Measurements from ENCODE around the gene EXOC3L4. TPM values are rescaled to one million over a fixed set of nuclear protein-coding genes. Genes with fewer than 3 reads are reported as not detected.

The EXOC3L4 gene
- total RNA-seq, 1 experiment from 2014 or later = 6.3 TPM

DNA sequence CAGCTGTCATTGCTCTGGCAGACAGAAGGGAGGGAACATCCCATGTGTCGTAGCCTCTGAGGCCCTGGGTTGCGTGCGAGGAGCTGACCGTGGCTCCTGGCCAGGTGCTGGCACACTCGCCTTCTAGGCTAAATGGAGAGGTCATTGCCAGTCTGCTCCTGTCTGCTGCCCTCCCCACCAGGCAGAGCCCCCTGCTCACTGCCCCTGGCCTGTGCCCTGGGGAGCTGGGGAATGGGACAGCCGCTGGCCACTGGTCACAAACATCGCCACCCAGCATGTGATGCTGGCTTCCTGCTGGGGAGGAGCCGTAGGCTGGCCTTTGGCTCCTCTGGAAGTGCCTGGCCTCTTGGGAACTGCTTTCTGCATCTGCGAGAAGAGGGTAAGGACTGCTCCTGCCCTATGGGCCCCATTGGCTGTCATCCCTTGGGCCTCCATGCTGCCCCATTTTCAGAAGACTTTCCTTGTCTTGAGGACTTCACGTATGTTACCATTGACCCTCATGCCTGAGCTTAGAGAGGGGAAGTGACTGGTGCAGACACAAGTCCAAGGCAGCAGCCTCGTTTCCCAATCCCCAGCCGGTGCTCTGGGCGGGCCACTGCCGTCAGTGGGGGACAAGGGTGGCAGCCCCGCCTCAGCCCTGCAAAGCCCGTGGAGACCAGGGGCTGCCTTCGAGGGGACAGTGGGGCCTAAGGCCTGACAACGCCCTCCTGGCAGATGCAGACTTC, 26.8 kb downstream of the EXOC3L4 start:
- intact Hi-C loops (cut with micrococcal nuclease; ENCODE audit: unreplicated experiment) = no loop called here
- no peak overlapping the region for H3K4me3 Mint-ChIP-seq (ENCODE audit: unreplicated experiment)
- Histone ChIP-seq H3K4me3 (ENCODE audit: low read depth, low read length) (no peak overlapping the region), H3K27me3 (replicated peaks; ENCODE audit: control insufficient read depth, insufficient read depth, low read length) (no peaks in the 10 kb centered on the region), H3K36me3 (ENCODE audit: control insufficient read depth, insufficient read depth, low read length) (no peaks in the 10 kb centered on the region), H3K4me1 (peaks cover 5% of the 10 kb centered on the region; the same call in 1 of the 2 replicates), H3K9me3 (no peaks in the 10 kb centered on the region)
- peaks cover 3% of the 10 kb centered on the region for H3K4me1 Mint-ChIP-seq (ENCODE audit: low read depth, unreplicated experiment)
- DNase-seq = no peak
- H3K9me3 Mint-ChIP-seq (ENCODE audit: unreplicated experiment) = no peaks in the 10 kb centered on the region
- BruUV-seq (replicated peaks) = no TSS peak
- POLR2A ChIA-PET = no interaction called here
- TF ChIP-seq CTCF (IDR thresholded peaks at IDR 0.05; ENCODE audit: insufficient read depth in 1 of 2, low read depth in 1 of 2, low read length in 1 of 2, severe bottlenecking in 1 of 2, unreplicated experiment in 1 of 2) = no peak
- CTCF ChIA-PET = interaction anchor here (0.6 to 0.9 kb wide), 2 partner anchors 11 to 17 kb away, joined by 3 to 6 read pairs; no protein-coding TSS in a partner anchor
- no peak overlapping the region for H3K27ac Mint-ChIP-seq (ENCODE audit: unreplicated experiment)
- no peaks in the 10 kb centered on the region for H3K27me3 Mint-ChIP-seq (ENCODE audit: insufficient read depth, unreplicated experiment)
- no peaks in the 10 kb centered on the region for H3K36me3 Mint-ChIP-seq (ENCODE audit: insufficient read depth, unreplicated experiment)

- H3K36me3 Mint-ChIP-seq (ENCODE audit: insufficient read depth, unreplicated experiment) = no peaks in the 10 kb centered on the region
- H3K4me3 Mint-ChIP-seq (ENCODE audit: unreplicated experiment) = no peak overlapping the region
- Histone ChIP-seq H3K4me3 (ENCODE audit: low read depth, low read length) (no peak overlapping the region), H3K36me3 (ENCODE audit: control insufficient read depth, insufficient read depth, low read length) (no peaks in the 10 kb centered on the region), H3K4me1 (no peaks in the 10 kb centered on the region), H3K9me3 (no peaks in the 10 kb centered on the region), H3K27me3 (replicated peaks; ENCODE audit: control insufficient read depth, insufficient read depth, low read length) (no peaks in the 10 kb centered on the region)
- H3K4me1 Mint-ChIP-seq (ENCODE audit: low read depth, unreplicated experiment) = peaks cover 6% of the 10 kb centered on the region
- TF ChIP-seq CTCF (IDR thresholded peaks at IDR 0.05; ENCODE audit: insufficient read depth in 1 of 2, low read depth in 1 of 2, low read length in 1 of 2, severe bottlenecking in 1 of 2, unreplicated experiment in 1 of 2) = no peak
- ChIA-PET POLR2A (no interaction called here), CTCF (interaction anchor here (0.6 to 0.9 kb wide), 2 partner anchors 11 to 17 kb away, joined by 3 to 6 read pairs; no protein-coding TSS in a partner anchor)
- intact Hi-C loops (cut with micrococcal nuclease; ENCODE audit: unreplicated experiment) = no loop called here
- H3K27me3 Mint-ChIP-seq (ENCODE audit: insufficient read depth, unreplicated experiment) = no peaks in the 10 kb centered on the region
- BruUV-seq (replicated peaks) = no TSS peak
- no peak for DNase-seq
- no peaks in the 10 kb centered on the region for H3K9me3 Mint-ChIP-seq (ENCODE audit: unreplicated experiment)
- no peak overlapping the region for H3K27ac Mint-ChIP-seq (ENCODE audit: unreplicated experiment)
These were observed 27.5 kb downstream of the EXOC3L4 start for GRCh38 chr14:103121846-103122584.

- no TSS peak for BruUV-seq (replicated peaks)
These were observed 28.0 kb downstream of the EXOC3L4 start for GRCh38 chr14:103122585-103122946.

More at GRCh38 chr14:103122585-103122946, 28.0 kb downstream of the EXOC3L4 start:
- Mint-ChIP-seq H3K27me3 (ENCODE audit: insufficient read depth, unreplicated experiment) (no peaks in the 10 kb centered on the region), H3K9me3 (ENCODE audit: unreplicated experiment) (no peaks in the 10 kb centered on the region), H3K4me3 (ENCODE audit: unreplicated experiment) (no peak overlapping the region), H3K27ac (ENCODE audit: unreplicated experiment) (no peak overlapping the region), H3K36me3 (ENCODE audit: insufficient read depth, unreplicated experiment) (no peaks in the 10 kb centered on the region), H3K4me1 (ENCODE audit: low read depth, unreplicated experiment) (peaks cover 6% of the 10 kb centered on the region)
- H3K4me1 ChIP-seq = peaks cover 4% of the 10 kb centered on the region
- no peaks in the 10 kb centered on the region for H3K9me3 ChIP-seq
- DNase-seq = no peak
- ChIA-PET POLR2A (no interaction called here), CTCF (no interaction called here)
- intact Hi-C loops (cut with micrococcal nuclease; ENCODE audit: unreplicated experiment) = no loop called here
- H3K36me3 ChIP-seq (ENCODE audit: control insufficient read depth, insufficient read depth, low read length) = no peaks in the 10 kb centered on the region
- H3K27me3 ChIP-seq (replicated peaks; ENCODE audit: control insufficient read depth, insufficient read depth, low read length) = no peaks in the 10 kb centered on the region
- no peak for TF ChIP-seq CTCF (IDR thresholded peaks at IDR 0.05; ENCODE audit: insufficient read depth in 1 of 2, low read depth in 1 of 2, low read length in 1 of 2, severe bottlenecking in 1 of 2, unreplicated experiment in 1 of 2)
- H3K4me3 ChIP-seq (ENCODE audit: low read depth, low read length) = no peak overlapping the region
